ENCODE measurements around the gene PCARE. TPM values are rescaled to one million over a fixed set of nuclear protein-coding genes. Genes with fewer than 3 reads are reported as not detected.

Gene PCARE
- total and polyA plus RNA-seq, 2 experiments from 2014 or later, result 0.34 to 0.57 TPM

DNA sequence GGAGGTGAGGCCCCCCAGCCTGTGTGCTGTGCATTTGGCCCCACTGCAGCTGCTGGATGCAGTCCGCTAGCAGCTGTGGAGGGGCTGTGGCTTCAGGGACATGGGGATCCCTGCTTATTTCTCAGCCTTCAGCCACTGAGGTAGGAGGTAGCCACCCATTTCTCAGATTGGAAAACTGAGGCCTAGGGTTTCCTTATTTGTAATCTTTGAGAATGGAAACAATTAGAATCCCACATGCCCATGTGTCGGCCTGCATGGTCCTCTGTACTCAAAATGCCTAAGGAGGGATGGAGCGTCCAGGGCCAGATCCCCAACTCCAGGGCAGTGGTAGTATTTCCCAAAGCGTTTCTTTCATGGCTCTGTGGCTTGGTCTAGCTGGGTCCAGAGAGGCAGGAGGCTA is 51.1 kb downstream of the PCARE start:
- TF ChIP-seq CTCF (IDR thresholded peaks at IDR 0.05; ENCODE audit: low read depth, low read length), result no peak
- no peaks in the 10 kb centered on the region for H3K36me3 ChIP-seq
- H3K27me3 ChIP-seq, result no peaks in the 10 kb centered on the region
- no peaks in the 10 kb centered on the region for H3K9me3 ChIP-seq (ENCODE audit: low read depth)
- DNase-seq (ENCODE audit: low read depth in 1 of 2, low spot score in 1 of 2), result no peak
- H3K4me1 ChIP-seq (ENCODE audit: low read depth), result no peaks in the 10 kb centered on the region
- no peak overlapping the region for H3K27ac ChIP-seq
- H3K4me3 ChIP-seq, result no peak overlapping the region

- H3K9me3 ChIP-seq (ENCODE audit: low read depth), result no peaks in the 10 kb centered on the region
- no peak overlapping the region for H3K27ac ChIP-seq
- H3K4me1 ChIP-seq (ENCODE audit: low read depth), result no peaks in the 10 kb centered on the region
- no peak for TF ChIP-seq CTCF (IDR thresholded peaks at IDR 0.05; ENCODE audit: low read depth, low read length)
- no peaks in the 10 kb centered on the region for H3K27me3 ChIP-seq
- peak in 1 of 2 donors; percentile 7 for DNase-seq (ENCODE audit: low read depth in 1 of 2, low spot score in 1 of 2)
- no peaks in the 10 kb centered on the region for H3K36me3 ChIP-seq
- H3K4me3 ChIP-seq, result no peak overlapping the region
These were observed 51.6 kb downstream of the PCARE start for GRCh38 chr2:29022679-29023078.

- H3K4me3 ChIP-seq, result no peak overlapping the region
- no peak for DNase-seq (ENCODE audit: low read depth in 1 of 2, low spot score in 1 of 2)
- no peak for TF ChIP-seq CTCF (IDR thresholded peaks at IDR 0.05; ENCODE audit: low read depth, low read length)
- H3K9me3 ChIP-seq (ENCODE audit: low read depth), result no peaks in the 10 kb centered on the region
- no peaks in the 10 kb centered on the region for H3K36me3 ChIP-seq
- peaks cover 1% of the 10 kb centered on the region for H3K4me1 ChIP-seq (ENCODE audit: low read depth)
- H3K27ac ChIP-seq, result no peak overlapping the region
- H3K27me3 ChIP-seq, result no peaks in the 10 kb centered on the region
These were observed 52.4 kb downstream of the PCARE start for GRCh38 chr2:29021886-29022285.

GRCh38 chr2:29017716-29018435 is 56.4 kb downstream of the PCARE start:
- Histone ChIP-seq H3K27me3 (no peaks in the 10 kb centered on the region), H3K36me3 (no peaks in the 10 kb centered on the region), H3K27ac (no peak overlapping the region), H3K4me3 (no peak overlapping the region), H3K9me3 (ENCODE audit: low read depth) (no peaks in the 10 kb centered on the region), H3K4me1 (ENCODE audit: low read depth) (peaks cover 12% of the 10 kb centered on the region)
- DNase-seq (ENCODE audit: low read depth in 1 of 2, low spot score in 1 of 2), result no peak
- TF ChIP-seq CTCF (IDR thresholded peaks at IDR 0.05; ENCODE audit: low read depth, low read length), result no peak

GRCh38 chr2:29016504-29016903 is 57.8 kb downstream of the PCARE start:
- no peaks in the 10 kb centered on the region for H3K27me3 ChIP-seq
- H3K4me3 ChIP-seq, result no peak overlapping the region
- H3K27ac ChIP-seq, result no peak overlapping the region
- no peak for DNase-seq (ENCODE audit: low read depth in 1 of 2, low spot score in 1 of 2)
- H3K9me3 ChIP-seq (ENCODE audit: low read depth), result no peaks in the 10 kb centered on the region
- H3K36me3 ChIP-seq, result no peaks in the 10 kb centered on the region
- no peak for TF ChIP-seq CTCF (IDR thresholded peaks at IDR 0.05; ENCODE audit: low read depth, low read length)
- peaks cover 26% of the 10 kb centered on the region for H3K4me1 ChIP-seq (ENCODE audit: low read depth)

All from cardiac muscle cell (in vitro differentiated cells and primary cell).